Natural killer cell (primary cell): ENCODE results near the gene ASXL2. TPM values are rescaled to one million over a fixed set of nuclear protein-coding genes. Genes with fewer than 3 reads are reported as not detected.

Experiments
- ATAC-seq, 3 donors: fragments of 150-1000 bp in 2 of 3; fragments of 200-7000 bp in 1 of 3; cut with Tn5 transposase; 1 replicate in 1 of 3; 2 replicates in 2 of 3; pipeline ENCODE4 v1.10.0; 2021; ENCODE audit warnings: mild to moderate bottlenecking in 2 of 3, moderate library complexity in 2 of 3
- DNase-seq, 2 donors: peaks; one replicate each; pipeline versions ENCODE4 v3.0.0 to v3.0.0-alpha.2; 2013 to 2021; ENCODE audit warnings: mixed read lengths in 1 of 2
- H3K27ac ChIP-seq: one replicate; pipeline ENCODE4 v1.5.1; 2013; ENCODE audit warnings: mild to moderate bottlenecking, low read length
- H3K27me3 ChIP-seq: one replicate; pipeline ENCODE4 v1.6.1; 2013; ENCODE audit warnings: low read length; ENCODE audit not compliant: control insufficient read depth, insufficient read depth
- H3K36me3 ChIP-seq: one replicate; pipeline ENCODE4 v1.6.1; 2013; ENCODE audit warnings: low read length; ENCODE audit not compliant: control insufficient read depth, insufficient read depth
- H3K4me1 ChIP-seq: one replicate; pipeline ENCODE4 v1.6.1; 2013; ENCODE audit warnings: low read length; ENCODE audit not compliant: control insufficient read depth, insufficient read depth
- H3K4me3 ChIP-seq: one replicate; pipeline ENCODE4 v1.5.1; 2013; ENCODE audit warnings: low read length
- H3K9me3 ChIP-seq: one replicate; pipeline ENCODE4 v1.6.1; 2013; ENCODE audit warnings: low read length; ENCODE audit not compliant: control insufficient read depth, insufficient read depth
- H3K27ac Mint-ChIP-seq, 2 donors: one replicate each; pipeline ENCODE4 v1.8.0; 2022; ENCODE audit warnings: mild to moderate bottlenecking in 2 of 2, mixed read lengths in 2 of 2, moderate library complexity in 1 of 2
- H3K27me3 Mint-ChIP-seq, 2 donors: one replicate each; pipeline ENCODE4 v1.8.0; 2022; ENCODE audit warnings: low read depth in 2 of 2, mixed read lengths in 2 of 2
- H3K36me3 Mint-ChIP-seq: one replicate; pipeline ENCODE4 v1.8.0; 2022; ENCODE audit warnings: mixed read lengths
- H3K4me1 Mint-ChIP-seq, 2 donors: one replicate each; pipeline ENCODE4 v1.8.0; 2022; ENCODE audit warnings: mixed read lengths in 2 of 2
- H3K4me3 Mint-ChIP-seq: one replicate; pipeline ENCODE4 v1.8.0; 2022; ENCODE audit warnings: mild to moderate bottlenecking, moderate library complexity, mixed read lengths
- H3K9me3 Mint-ChIP-seq, 2 donors: one replicate each; pipeline ENCODE4 v1.8.0; 2022; ENCODE audit warnings: mixed read lengths in 2 of 2
- CTCF ChIP-seq: fragments of 200-600 bp; IDR thresholded peaks from one replicate; pipeline ENCODE4 v1.8.0; 2022; ENCODE audit warnings: antibody characterized with exemption
- WGBS: methylation state at CpG from one replicate; pipeline ENCODE4 v1.1.7; 2013; ENCODE audit warnings: missing lambda C conversion rate; ENCODE audit not compliant: insufficient coverage; 5-methylcytosine and 5-hydroxymethylcytosine counted together
- intact Hi-C: fragments of 100-400 bp; cut with micrococcal nuclease; formaldehyde crosslinking; loops from one replicate; pipeline ENCODE4 v1.14.2; 2022
- total RNA-seq, 4 donors: library from RNA; stranded (reverse); fragments of 120-200 nt in 1 of 4; gene quantifications; one replicate each; pipeline versions ENCODE4 v1.2.3 to v1.2.4, GENCODE V29; 2013 to 2022

Gene ASXL2
- total RNA-seq, 3 donors from 2014 or later (not counting 1 experiment from before 2014, with no cell fraction given) = 27.7 to 32.6 (median 27.8) TPM

GRCh38 chr2:25788457-25788856 lies 89.8 kb downstream of the ASXL2 start:
- peaks cover 8% of the 10 kb centered on the region for H3K4me1 ChIP-seq
- no peak overlapping the region for H3K27ac ChIP-seq
- H3K27me3 Mint-ChIP-seq = no peaks in the 10 kb centered on the region
- no peaks in the 10 kb centered on the region for H3K36me3 Mint-ChIP-seq
- no peaks in the 10 kb centered on the region for H3K27me3 ChIP-seq
- DNase-seq (no peak), ATAC-seq (no peak)
- H3K9me3 ChIP-seq = no peaks in the 10 kb centered on the region
- H3K9me3 Mint-ChIP-seq = no peaks in the 10 kb centered on the region
- intact Hi-C loops = no loop called here
- H3K27ac Mint-ChIP-seq = peak overlapping the region in 1 of 2 donors; percentile 6
- no CpG with 5 or more reads among the region's 3 CpGs for WGBS
- no peak overlapping the region for H3K4me3 Mint-ChIP-seq
- peaks cover 23 to 34% of the 10 kb centered on the region in 2 donors for H3K4me1 Mint-ChIP-seq
- peaks cover 2% of the 10 kb centered on the region for H3K36me3 ChIP-seq
- no peak overlapping the region for H3K4me3 ChIP-seq
- TF ChIP-seq CTCF = no peak

DNA sequence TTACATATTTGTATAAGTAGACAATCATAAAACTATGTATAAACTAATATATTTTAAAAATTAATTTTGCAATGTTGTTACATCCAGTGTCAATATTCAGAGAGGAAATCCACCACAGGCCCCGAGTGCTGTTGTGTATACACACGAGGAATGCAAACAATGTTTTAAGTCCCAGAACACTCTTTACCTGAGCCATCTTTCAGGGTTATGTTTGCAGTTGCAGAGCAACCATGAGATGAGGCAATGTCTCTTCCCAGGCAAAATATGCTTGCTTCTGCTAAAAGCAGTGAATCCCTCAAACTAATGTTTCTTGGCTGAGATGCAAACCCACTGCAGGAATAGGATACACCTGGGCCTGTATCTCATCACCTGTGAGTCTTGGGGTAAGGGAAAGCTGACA lies 91.3 kb downstream of the ASXL2 start:
- Histone ChIP-seq H3K27ac (no peak overlapping the region), H3K4me1 (no peaks in the 10 kb centered on the region), H3K27me3 (no peaks in the 10 kb centered on the region), H3K36me3 (peaks cover 3% of the 10 kb centered on the region), H3K4me3 (no peak overlapping the region), H3K9me3 (no peaks in the 10 kb centered on the region)
- intact Hi-C loops = no loop called here
- WGBS = 97% methylated on average over 2 of the region's 2 CpGs
- no peaks in the 10 kb centered on the region for H3K9me3 Mint-ChIP-seq
- H3K27me3 Mint-ChIP-seq = no peaks in the 10 kb centered on the region
- no peaks in the 10 kb centered on the region for H3K36me3 Mint-ChIP-seq
- no peak overlapping the region for H3K27ac Mint-ChIP-seq
- no peak for ATAC-seq
- H3K4me3 Mint-ChIP-seq = no peak overlapping the region
- peaks cover 20 to 31% of the 10 kb centered on the region in 2 donors for H3K4me1 Mint-ChIP-seq
- TF ChIP-seq CTCF = no peak
- DNase-seq = no peak

GRCh38 chr2:25784404-25784803 lies 93.9 kb downstream of the ASXL2 start:
- H3K27me3 Mint-ChIP-seq = no peaks in the 10 kb centered on the region
- H3K9me3 ChIP-seq = no peaks in the 10 kb centered on the region
- intact Hi-C loops = no loop called here
- no peak overlapping the region for H3K4me3 ChIP-seq
- peaks cover 12 to 17% of the 10 kb centered on the region in 2 donors for H3K4me1 Mint-ChIP-seq
- ATAC-seq = no peak
- TF ChIP-seq CTCF = no peak
- no peak overlapping the region for H3K27ac ChIP-seq
- no peaks in the 10 kb centered on the region for H3K4me1 ChIP-seq
- peak overlapping the region in 1 of 2 donors; percentile 1 for H3K27ac Mint-ChIP-seq
- DNase-seq = no peak
- H3K36me3 Mint-ChIP-seq = no peaks in the 10 kb centered on the region
- peaks cover 5% of the 10 kb centered on the region for H3K36me3 ChIP-seq
- H3K4me3 Mint-ChIP-seq = no peak overlapping the region
- no peaks in the 10 kb centered on the region for H3K27me3 ChIP-seq
- 99% methylated on average over 4 of the region's 4 CpGs for whole genome bisulfite sequencing
- H3K9me3 Mint-ChIP-seq = no peaks in the 10 kb centered on the region

DNA sequence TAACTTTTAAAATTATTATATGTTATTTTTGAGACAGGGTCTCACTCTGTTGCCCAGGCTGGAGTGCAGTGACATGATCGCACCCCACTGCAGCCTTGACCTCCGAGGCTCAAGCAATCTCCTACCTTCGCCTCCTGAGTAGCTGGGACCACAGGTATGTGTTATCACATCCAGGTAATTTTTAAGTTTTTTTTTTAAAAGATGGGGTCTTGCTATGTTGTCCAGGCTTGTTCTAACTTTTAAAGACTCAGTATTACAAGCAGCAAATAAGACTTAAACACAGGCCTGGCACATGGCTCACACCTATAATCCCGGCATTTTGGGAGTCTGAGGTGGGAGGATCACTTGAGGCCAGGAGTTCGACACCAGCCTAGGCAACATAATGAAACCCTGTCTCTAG lies 101.2 kb downstream of the ASXL2 start:
- TF ChIP-seq CTCF = no peak
- H3K9me3 Mint-ChIP-seq = no peaks in the 10 kb centered on the region
- intact Hi-C loops = no loop called here
- WGBS = 99% methylated on average over 5 of the region's 5 CpGs
- Histone ChIP-seq H3K27ac (no peak overlapping the region), H3K4me3 (no peak overlapping the region), H3K4me1 (no peaks in the 10 kb centered on the region), H3K27me3 (no peaks in the 10 kb centered on the region), H3K9me3 (no peaks in the 10 kb centered on the region), H3K36me3 (peaks cover 3% of the 10 kb centered on the region)
- no peaks in the 10 kb centered on the region for H3K27me3 Mint-ChIP-seq
- H3K4me1 Mint-ChIP-seq = peaks cover 0 to 5% of the 10 kb centered on the region in 2 donors
- ATAC-seq (no peak), DNase-seq (no peak)
- no peaks in the 10 kb centered on the region for H3K36me3 Mint-ChIP-seq
- H3K4me3 Mint-ChIP-seq = no peak overlapping the region
- H3K27ac Mint-ChIP-seq = no peak overlapping the region
